Mesenteric fat pad (tissue), 1 donor: ENCODE results near the gene STK40. TPM values are rescaled to one million over a fixed set of nuclear protein-coding genes. Genes with fewer than 3 reads are reported as not detected.
A peak's percentile ranks its signal among the peaks of the same experiment; 100 is the strongest.

ENCODE experiments used
- DNase-seq: peaks from one replicate; pipeline ENCODE4 v3.0.0-alpha.2; 2020; ENCODE audit warnings: low spot score
- long read RNA-seq: library from polyadenylated mRNA; unstranded; transcript quantifications from one replicate; pipeline ENCODE4 v2.0.0, GENCODE V29; 2020
- total RNA-seq: library from RNA; stranded (reverse); fragmentation: NEBNext Ultra II Directional; extraction: Animal tissue kit (Norgen Biotek cat#: 25700); gene quantifications from one replicate; pipeline ENCODE4 v1.2.1, GENCODE V29; 2021
- donor health status: DM: yes; HTN: yes; CAD: no.

The STK40 gene
- 84.0 TPM for total RNA-seq
- long read RNA-seq, partial matches to known transcripts, result 5 of 49 reads
- long read RNA-seq, other reads (novel, unspliced or antisense), result 44 of 49 reads

- peak; percentile 99 for DNase-seq
Measured at GRCh38 chr1:36385410-36386264, at the start of gene STK40. STK40 (minus strand) TSS chr1:36385924; CDS start chr1:36361332, 24,592 bp downstream.

GRCh38 chr1:36433102-36433501, 47.4 kb upstream of the STK40 start:
- no peak for DNase-seq

GRCh38 chr1:36432616-36433015, 46.9 kb upstream of the STK40 start:
- DNase-seq, result no peak

GRCh38 chr1:36425791-36426190, 40.1 kb upstream of the STK40 start:
- no peak for DNase-seq

GRCh38 chr1:36421649-36422048, 35.9 kb upstream of the STK40 start:
- no peak for DNase-seq

- DNase-seq, result peak; percentile 94
Measured at GRCh38 chr1:36420836-36421317, 35.2 kb upstream of the STK40 start.

- no peak for DNase-seq
Measured at GRCh38 chr1:36420409-36420808, 34.7 kb upstream of the STK40 start.

- no peak for DNase-seq
Measured at GRCh38 chr1:36419569-36419968, 33.8 kb upstream of the STK40 start.

GRCh38 chr1:36419140-36419539, 33.4 kb upstream of the STK40 start:
- DNase-seq, result no peak

- DNase-seq, result no peak
Measured at GRCh38 chr1:36417931-36418330, 32.2 kb upstream of the STK40 start.

- DNase-seq, result no peak
Measured at GRCh38 chr1:36415661-36416326, 30.1 kb upstream of the STK40 start.

- no peak for DNase-seq
Measured at GRCh38 chr1:36414384-36414783, 28.7 kb upstream of the STK40 start.

- DNase-seq, result no peak
Measured at GRCh38 chr1:36411674-36412648, 26.2 kb upstream of the STK40 start.

- DNase-seq, result no peak
Measured at GRCh38 chr1:36408479-36408878, 22.8 kb upstream of the STK40 start.

GRCh38 chr1:36406440-36406839, 20.7 kb upstream of the STK40 start:
- DNase-seq, result no peak

GRCh38 chr1:36402504-36402890, 16.8 kb upstream of the STK40 start:
- no peak for DNase-seq

- no peak for DNase-seq
Measured at GRCh38 chr1:36401602-36402503, 16.1 kb upstream of the STK40 start.

GRCh38 chr1:36400825-36401601, 15.3 kb upstream of the STK40 start:
- no peak for DNase-seq

- no peak for DNase-seq
Measured at GRCh38 chr1:36400514-36400824, 14.7 kb upstream of the STK40 start.
